ENCODE measurements around the gene UPK3A. TPM values are rescaled to one million over a fixed set of nuclear protein-coding genes. Genes with fewer than 3 reads are reported as not detected.

UPK3A gene
- total and polyA plus RNA-seq, 2 experiments from 2014 or later = 0.47 TPM; not detected in 1

GRCh38 chr22:45321827-45322226 is 37.1 kb downstream of the UPK3A start:
- peaks cover 30% of the 10 kb centered on the region for H3K36me3 Mint-ChIP-seq (ENCODE audit: low read depth)

More at GRCh38 chr22:45321827-45322226, 37.1 kb downstream of the UPK3A start:
- Histone ChIP-seq H2AFZ (no peak overlapping the region), H4K20me1 (replicated peaks; ENCODE audit: insufficient read depth) (peaks cover 21% of the 10 kb centered on the region), H3K4me3 (no peak overlapping the region), H3K9me2 (ENCODE audit: insufficient read depth) (no peaks in the 10 kb centered on the region), H3K36me3 (ENCODE audit: insufficient read depth) (no peaks in the 10 kb centered on the region; the same call in 1 of the 2 replicates), H3K27ac (ENCODE audit: low read depth) (0 out of 2 replicates have a peak overlapping the region, but pooled peaks have one; percentile 9), H3K27me3 (ENCODE audit: insufficient read depth) (no peaks in the 10 kb centered on the region), H3K4me1 (ENCODE audit: insufficient read depth) (peaks cover 15% of the 10 kb centered on the region; the same call in 1 of the 2 replicates), H3K4me2 (no peak overlapping the region), H3K79me2 (replicated peaks; ENCODE audit: insufficient read depth) (peaks cover 61% of the 10 kb centered on the region), H3F3A (replicated peaks; ENCODE audit: low read depth) (peaks cover 5% of the 10 kb centered on the region; the same call in 1 of the 2 replicates)
- Mint-ChIP-seq H3K4me1 (peaks cover 24% of the 10 kb centered on the region), H3K4me3 (no peak overlapping the region), H3K27ac (no peak overlapping the region), H3K27me3 (ENCODE audit: insufficient read depth, low read depth, poor library complexity) (peaks cover 5% of the 10 kb centered on the region), H3K9me3 (no peaks in the 10 kb centered on the region)
- ATAC-seq (no peak), DNase-seq (ENCODE audit: low spot score) (no peak)
- no peak for TF ChIP-seq CTCF (conservative IDR thresholded peaks at IDR 0.05; ENCODE audit: low read depth in 2 of 2)
- no peak for TF ChIP-seq REST (IDR thresholded peaks at IDR 0.05; ENCODE audit: unreplicated experiment)

Measured in GM23338 (cell line).